Measurements from ENCODE around the gene IFTAP. TPM values are rescaled to one million over a fixed set of nuclear protein-coding genes. Genes with fewer than 3 reads are reported as not detected.
A peak's percentile ranks its signal among the peaks of the same experiment; 100 is the strongest.

The IFTAP gene
- total RNA-seq, 1 donor from 2014 or later = 16.3 TPM

DNA sequence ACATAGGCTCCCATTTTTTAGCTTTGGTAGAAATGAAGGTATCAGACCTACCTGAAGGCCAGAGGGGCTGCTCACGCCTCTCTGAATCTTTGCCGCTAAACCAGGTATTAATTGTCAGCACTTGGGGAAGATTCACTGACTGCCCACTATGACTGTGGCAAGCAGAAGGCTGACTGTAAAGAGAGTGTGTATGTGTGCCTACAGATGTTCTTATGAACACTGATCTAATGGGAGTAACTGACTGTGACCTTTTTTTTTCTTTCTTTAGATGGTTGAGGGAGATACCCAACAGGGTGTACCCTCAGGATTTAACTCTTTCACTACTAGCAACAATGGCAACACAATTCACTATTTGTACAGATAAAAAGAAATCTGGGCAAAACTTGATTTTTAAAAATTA, 3.7 kb downstream of the IFTAP start, which contains the start of gene RAG2:
TSS of gene RAG2 (minus strand) at position 186 of the 400 bp plus-strand sequence. CDS start 4,068 bp downstream, outside the sequence.
- no peak for DNase-seq (ENCODE audit: low read depth in 2 of 2)

- no peak for DNase-seq (ENCODE audit: low read depth in 2 of 2)
These were observed 5.9 kb downstream of the IFTAP start for GRCh38 chr11:36600180-36600579.

DNA sequence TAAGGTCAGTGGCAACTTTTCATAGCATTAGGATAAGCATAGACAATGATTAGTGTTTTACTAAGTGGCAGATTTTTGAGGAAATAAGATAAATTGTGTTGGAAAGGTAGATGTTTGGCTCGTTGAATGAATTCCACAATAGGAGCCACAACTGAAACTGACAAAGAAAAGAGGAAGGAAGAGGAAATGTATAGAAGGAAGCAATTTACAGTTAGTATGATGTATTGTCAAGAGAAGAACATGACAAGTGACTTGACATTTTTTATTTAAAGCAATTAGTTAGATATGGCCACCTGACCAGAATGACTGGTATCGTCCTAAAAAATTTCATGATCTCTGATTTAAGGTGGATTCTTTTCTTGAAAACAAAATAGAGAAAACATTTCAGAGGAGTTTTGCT, 6.9 kb downstream of the IFTAP start:
- no peak for DNase-seq (ENCODE audit: low read depth in 2 of 2)

DNA sequence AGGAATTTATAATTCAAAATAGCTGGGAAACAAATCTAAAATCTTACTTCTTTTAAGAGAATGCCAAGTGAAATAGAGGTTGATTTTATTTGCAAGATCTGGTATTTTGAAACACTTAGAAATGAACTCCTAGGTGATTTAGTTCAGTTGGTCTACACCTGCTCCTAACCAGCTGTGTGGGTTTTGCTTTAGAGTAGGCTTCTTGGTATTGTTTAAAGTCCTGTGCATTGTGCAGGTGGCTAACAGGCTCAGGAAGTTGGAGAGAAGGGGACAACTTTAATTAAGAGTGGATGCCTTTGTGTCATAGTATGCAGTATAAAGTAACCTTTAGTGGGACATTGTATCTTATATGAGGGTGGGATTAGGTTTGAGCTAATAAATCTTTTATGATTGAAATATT, 7.8 kb downstream of the IFTAP start:
- no peak for DNase-seq (ENCODE audit: low read depth in 2 of 2)

- DNase-seq (ENCODE audit: low read depth in 2 of 2) = no peak
These were observed 11.2 kb downstream of the IFTAP start for GRCh38 chr11:36605221-36606216.

DNA sequence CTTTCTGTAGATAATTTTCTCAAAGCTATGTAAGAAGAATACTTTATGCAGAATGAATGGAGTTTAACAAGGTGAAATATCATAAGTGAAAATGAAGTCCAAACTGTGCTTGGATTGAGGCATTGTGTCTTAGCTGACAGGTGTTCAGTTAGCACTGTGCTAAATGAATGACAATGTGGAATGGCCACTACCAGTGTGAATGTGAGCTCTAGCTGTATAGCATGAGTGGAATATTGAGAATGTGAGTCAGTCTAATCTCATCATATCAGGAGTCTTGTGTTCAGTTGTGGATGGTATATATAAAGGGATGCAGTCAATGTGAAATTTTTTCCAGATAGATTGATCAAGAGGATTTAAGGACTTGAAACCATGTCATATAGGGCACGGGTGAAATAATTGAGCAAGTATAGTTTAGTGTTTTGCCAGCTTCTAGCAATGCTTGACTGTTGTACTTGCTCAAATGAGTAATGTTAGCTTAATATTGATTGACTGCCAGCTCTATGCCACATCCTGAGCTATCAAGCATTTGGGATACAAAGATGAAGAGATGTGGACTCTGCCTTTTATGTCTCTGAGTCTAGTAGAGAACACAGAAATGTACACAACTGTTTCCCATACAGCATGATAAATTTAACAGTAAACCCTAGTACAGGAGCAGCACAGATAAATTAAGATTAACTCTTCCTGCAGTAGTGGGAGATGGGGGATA, 14.3 kb downstream of the IFTAP start:
- DNase-seq (ENCODE audit: low read depth in 2 of 2) = no peak

- DNase-seq (ENCODE audit: low read depth in 2 of 2) = no peak
These were observed 15.1 kb downstream of the IFTAP start for GRCh38 chr11:36609383-36609782.

DNA sequence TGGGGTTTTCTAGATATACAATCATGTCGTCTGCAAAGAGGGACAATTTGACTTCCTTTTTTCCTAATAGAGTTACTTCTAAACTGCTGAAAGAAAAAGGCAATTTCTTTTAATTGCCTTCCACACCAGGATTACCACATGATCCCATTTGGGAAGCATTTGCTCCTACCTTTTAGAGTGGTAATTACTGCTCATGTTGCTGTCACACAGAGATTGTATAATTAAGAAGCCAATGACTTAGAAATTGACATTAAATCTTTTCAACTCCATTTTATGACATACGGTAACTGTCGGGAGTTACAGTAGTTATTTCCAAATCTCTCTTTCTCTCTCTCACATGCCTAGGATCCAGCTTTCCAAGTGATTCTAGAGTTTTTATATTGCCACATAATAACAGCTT, 21.5 kb downstream of the IFTAP start:
- no peak for DNase-seq (ENCODE audit: low read depth in 2 of 2)

- DNase-seq (ENCODE audit: low read depth in 2 of 2) = no peak
These were observed 23.5 kb downstream of the IFTAP start for GRCh38 chr11:36617543-36618362.

DNA sequence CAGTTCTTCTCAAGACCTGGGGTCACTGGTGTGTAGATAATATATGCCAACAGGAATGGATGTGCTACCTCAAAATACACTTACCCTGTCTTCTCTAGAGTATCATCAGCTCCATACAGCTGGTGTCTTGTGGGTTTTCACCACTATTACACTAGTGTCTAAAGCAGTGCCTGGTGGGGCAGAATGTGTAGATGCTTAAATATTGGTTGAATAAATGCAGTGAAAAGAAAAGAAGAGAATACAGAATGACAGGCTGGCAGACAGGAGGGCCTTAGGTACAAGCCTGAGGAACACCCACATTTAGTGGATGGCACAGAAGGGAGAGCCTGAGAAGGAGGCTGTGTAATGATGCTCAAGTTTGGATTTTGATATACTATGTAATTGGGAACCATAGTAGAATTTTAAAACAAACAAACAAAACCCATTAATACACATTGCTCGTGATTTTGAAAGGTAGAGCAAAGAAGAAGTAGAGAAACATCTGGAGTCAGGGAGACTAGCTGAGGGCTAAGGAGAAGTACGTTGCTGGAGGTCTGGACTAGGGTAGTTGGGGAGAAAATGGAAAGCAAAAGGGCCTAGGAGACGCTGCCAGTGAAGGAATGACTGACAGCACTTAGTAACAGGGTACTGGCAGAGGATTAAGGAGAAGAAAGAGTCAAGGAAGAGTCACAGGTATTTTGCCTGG, 24.2 kb downstream of the IFTAP start:
- DNase-seq (ENCODE audit: low read depth in 2 of 2) = no peak

DNA sequence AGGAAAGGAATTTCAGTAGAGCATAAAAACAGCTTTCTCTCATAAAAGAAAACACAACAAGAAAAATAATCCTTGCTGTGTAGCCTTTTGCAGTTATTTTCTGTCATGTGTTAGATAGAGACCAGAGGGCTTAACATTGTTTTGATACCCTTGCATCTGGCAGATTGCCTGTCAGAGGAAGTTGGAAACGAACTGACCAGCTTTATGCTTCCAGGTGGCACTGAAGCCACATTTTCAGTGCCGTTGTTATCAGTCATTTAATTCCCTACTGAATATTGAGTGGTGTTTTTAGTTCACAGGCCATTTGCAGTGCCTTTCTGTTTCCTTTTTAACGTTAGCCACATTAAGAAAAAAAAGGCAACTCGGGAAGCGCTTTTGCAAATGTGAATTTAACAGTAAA, 25.2 kb downstream of the IFTAP start:
- peak; percentile 63 to 73 for DNase-seq (ENCODE audit: low read depth in 2 of 2)

GRCh38 chr11:36620246-36620645, 25.9 kb downstream of the IFTAP start:
- no peak for DNase-seq (ENCODE audit: low read depth in 2 of 2)

DNA sequence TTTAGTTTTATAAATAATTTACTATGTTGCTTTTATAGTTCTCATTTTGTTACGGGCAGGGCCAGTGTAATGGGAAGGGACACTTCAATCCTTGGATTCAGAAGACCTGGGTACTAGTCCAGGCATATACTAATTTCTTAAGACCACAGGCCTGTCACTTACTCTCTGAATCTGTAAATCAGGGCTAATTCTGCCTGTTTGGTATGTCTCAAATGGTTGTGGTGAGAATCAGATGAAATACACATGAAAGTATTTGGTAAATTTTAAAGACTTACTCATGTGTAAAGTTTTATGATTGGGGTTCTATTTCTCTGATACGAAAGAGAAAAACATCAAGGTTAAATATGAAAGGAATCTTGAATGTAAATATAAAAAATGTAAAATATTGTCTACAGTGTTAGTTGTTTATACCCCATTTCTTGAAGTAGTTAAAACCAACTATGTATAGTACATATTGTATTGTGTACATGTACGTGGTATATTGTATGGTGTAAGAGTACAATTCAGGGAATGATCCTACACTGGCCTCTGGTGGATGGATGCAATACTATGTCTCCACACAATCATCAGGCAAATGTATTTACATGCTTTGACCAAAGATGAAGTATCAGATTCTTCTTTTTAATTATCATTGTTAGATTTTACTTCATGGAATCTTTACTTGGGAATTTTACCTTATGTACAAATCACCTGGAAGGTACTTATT, 28.3 kb downstream of the IFTAP start:
- DNase-seq (ENCODE audit: low read depth in 2 of 2) = peak; percentile 49 to 62

DNA sequence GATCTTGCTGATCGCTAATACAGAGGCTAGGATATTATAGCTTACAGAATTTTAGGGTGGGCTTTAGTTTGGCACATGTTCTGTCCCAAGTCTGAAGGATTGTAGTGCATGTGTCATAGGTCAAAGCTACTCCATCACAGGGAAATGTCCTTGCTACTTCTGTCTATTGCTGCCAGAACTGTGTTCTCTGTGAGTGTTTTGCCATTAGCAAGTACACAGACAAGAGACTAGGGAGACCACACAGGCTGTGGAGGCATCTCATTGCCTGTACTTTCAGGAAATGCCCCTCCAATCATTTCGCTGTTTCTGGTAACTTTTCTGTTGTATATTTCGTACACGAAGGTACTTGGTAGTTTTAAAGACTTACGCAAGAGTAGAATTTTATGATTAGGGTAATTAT, 29.2 kb downstream of the IFTAP start:
- no peak for DNase-seq (ENCODE audit: low read depth in 2 of 2)

DNA sequence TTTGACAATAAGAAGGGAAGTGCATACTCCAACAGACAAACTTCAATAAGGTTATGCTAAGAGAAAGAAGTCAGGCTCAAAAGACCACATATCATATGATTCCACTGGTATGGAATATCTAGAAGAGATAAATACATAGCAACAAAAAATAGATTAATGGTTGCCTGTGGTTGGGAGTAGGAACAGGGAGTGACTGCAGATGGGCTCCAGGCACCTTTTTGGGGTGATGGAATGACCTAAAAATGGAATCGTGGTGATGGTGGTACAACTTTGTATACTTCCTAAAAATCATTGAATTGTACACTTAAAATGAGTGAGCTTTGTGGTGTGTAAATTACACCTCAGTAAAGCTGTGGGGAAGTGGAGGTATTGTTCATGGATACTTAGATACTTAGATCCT, 32.7 kb downstream of the IFTAP start:
- DNase-seq (ENCODE audit: low read depth in 2 of 2) = no peak

DNA sequence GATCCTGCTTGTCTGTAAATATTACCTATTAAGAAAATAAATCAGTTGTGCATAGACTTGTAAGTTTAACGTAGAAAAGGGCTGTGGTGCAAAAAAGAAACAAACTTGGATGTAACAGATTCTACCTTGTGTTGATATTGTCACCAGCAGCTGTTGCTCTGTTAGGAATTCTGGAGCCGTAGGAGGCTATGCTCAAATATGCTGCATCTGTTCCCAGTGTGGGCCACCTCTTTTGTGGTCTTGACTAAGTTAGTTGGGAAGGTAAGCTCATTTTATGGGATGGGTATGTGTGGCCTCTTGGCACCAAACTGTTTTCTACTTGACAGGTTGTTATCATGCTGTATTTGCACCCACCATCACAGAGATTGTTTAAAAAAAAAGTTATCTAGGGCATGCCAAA, 33.2 kb downstream of the IFTAP start:
- DNase-seq (ENCODE audit: low read depth in 2 of 2) = no peak

DNA sequence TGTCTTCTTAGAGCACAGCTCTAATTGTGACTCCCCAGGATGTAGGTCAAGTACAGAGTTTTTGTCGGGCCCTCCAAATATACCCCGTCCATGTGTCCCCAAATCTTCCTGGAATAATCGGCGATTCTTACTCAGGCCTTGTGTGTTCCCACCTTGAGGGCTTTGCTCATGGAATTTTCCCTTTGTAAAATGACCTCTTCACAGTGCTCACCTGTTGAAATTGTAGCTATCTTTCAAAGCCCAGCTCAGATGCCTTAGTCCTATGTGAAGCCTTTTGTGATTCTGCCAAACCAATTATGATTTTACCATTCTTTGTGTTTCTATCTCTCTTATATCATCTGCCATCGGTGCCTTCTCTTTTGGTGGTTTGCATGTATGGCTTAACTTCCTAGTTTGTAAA, 33.8 kb downstream of the IFTAP start:
- DNase-seq (ENCODE audit: low read depth in 2 of 2) = no peak

DNA sequence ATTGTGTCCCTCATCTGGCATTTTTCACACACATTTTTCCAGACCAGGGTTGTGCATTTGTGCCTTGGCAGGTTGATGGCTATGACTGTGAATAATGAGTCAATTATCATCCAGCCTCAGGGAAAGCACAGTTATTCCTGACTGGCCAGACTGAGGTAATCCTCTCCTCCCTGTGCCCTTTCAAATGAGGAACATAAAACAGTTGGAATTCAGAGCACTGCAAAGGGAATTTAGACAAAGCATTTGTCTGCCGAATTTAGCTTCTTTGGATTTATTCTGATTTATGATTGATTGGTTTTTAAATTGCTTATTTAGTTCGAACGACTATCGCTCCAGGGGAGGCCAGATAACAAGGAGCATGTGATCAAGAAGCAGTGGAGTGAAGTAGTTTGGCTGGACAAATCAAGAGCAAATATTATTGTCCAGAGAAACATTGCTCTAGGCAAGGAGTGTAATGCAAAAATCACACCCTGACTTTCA, 34.5 kb downstream of the IFTAP start:
- DNase-seq (ENCODE audit: low read depth in 2 of 2) = no peak

- no peak for DNase-seq (ENCODE audit: low read depth in 2 of 2)
These were observed 37.5 kb downstream of the IFTAP start for GRCh38 chr11:36631774-36632173.

All from dermis microvascular lymphatic vessel endothelial cell (primary cell).